Measurements from ENCODE around the gene LTBP1. TPM values are rescaled to one million over a fixed set of nuclear protein-coding genes. Genes with fewer than 3 reads are reported as not detected.

Gene LTBP1
- total RNA-seq, 1 donor from 2014 or later = 29.7 TPM

GRCh38 chr2:33188799-33189198 lies 242.0 kb downstream of the LTBP1 start:
- Histone ChIP-seq H3K36me3 (ENCODE audit: insufficient read depth, low read length) (peaks cover 24% of the 10 kb centered on the region), H3K4me3 (ENCODE audit: insufficient read depth, low read depth, low read length) (no peak overlapping the region), H3K9me3 (ENCODE audit: insufficient read depth, low read depth, low read length) (no peaks in the 10 kb centered on the region), H3K9ac (ENCODE audit: low read length) (no peak overlapping the region), H3K4me1 (ENCODE audit: insufficient read depth, low read length) (peaks cover 5% of the 10 kb centered on the region), H2AFZ (ENCODE audit: low read depth, low read length) (no peak overlapping the region), H4K20me1 (ENCODE audit: insufficient read depth, low read length) (peaks cover 8% of the 10 kb centered on the region), H3K27ac (ENCODE audit: low read depth, low read length) (no peak overlapping the region), H3K79me2 (ENCODE audit: insufficient read depth, low read length) (peaks cover 19% of the 10 kb centered on the region), H3K4me2 (ENCODE audit: low read length) (no peak overlapping the region), H3K27me3 (ENCODE audit: insufficient read depth, low read length) (no peaks in the 10 kb centered on the region)
- H3K27ac Mint-ChIP-seq (ENCODE audit: unreplicated experiment) = no peak overlapping the region
- H3K27me3 Mint-ChIP-seq (ENCODE audit: low read depth, unreplicated experiment) = no peaks in the 10 kb centered on the region
- H3K36me3 Mint-ChIP-seq (ENCODE audit: low read depth, unreplicated experiment) = peaks cover 4% of the 10 kb centered on the region
- no peak for FAIRE-seq
- TF ChIP-seq CTCF (IDR thresholded peaks at IDR 0.05; ENCODE audit: insufficient read depth, low read depth, low read length) = no peak
- no peak for TF ChIP-seq EZH2 (IDR thresholded peaks at IDR 0.05; ENCODE audit: insufficient read depth, low read length)
- H3K4me1 Mint-ChIP-seq (ENCODE audit: low read depth, unreplicated experiment) = no peaks in the 10 kb centered on the region
- H3K9me3 Mint-ChIP-seq (ENCODE audit: unreplicated experiment) = no peaks in the 10 kb centered on the region
- no peak for DNase-seq (ENCODE audit: low read depth)
- no peak overlapping the region for H3K4me3 Mint-ChIP-seq (ENCODE audit: unreplicated experiment)

DNA sequence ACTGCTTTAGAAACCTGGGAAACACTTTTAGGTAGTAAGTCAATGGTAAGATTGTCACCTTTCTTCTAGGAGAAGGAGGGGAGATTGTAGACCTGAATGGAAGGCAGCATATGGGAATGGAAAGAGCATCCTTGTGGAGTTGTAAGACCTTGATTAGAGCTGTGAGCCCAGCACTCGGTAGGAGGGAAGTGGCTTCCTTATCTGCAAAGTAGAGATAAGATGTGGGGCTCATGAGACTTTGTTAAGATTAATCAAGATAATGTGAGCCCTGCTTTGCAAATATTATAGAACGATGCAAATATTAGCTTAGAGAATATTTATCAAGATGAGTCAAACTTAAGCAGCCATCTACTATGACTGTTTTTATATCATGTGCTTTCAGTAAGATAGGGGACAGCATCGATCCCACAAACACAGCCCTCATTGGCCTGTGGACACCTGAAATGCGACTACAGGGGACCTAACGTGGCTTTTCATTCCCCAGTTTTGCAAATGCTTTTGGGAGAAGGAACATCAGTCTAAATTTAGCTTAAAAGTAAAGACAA lies 243.7 kb downstream of the LTBP1 start:
- no peak overlapping the region for H3K4me3 Mint-ChIP-seq (ENCODE audit: unreplicated experiment)
- Histone ChIP-seq H3K36me3 (ENCODE audit: insufficient read depth, low read length) (peaks cover 24% of the 10 kb centered on the region), H3K27ac (ENCODE audit: low read depth, low read length) (no peak overlapping the region), H3K79me2 (ENCODE audit: insufficient read depth, low read length) (peaks cover 9% of the 10 kb centered on the region), H3K9ac (ENCODE audit: low read length) (no peak overlapping the region), H3K27me3 (ENCODE audit: insufficient read depth, low read length) (no peaks in the 10 kb centered on the region), H2AFZ (ENCODE audit: low read depth, low read length) (no peak overlapping the region), H3K4me2 (ENCODE audit: low read length) (no peak overlapping the region), H3K4me1 (ENCODE audit: insufficient read depth, low read length) (peaks cover 5% of the 10 kb centered on the region), H3K9me3 (ENCODE audit: insufficient read depth, low read depth, low read length) (no peaks in the 10 kb centered on the region), H3K4me3 (ENCODE audit: insufficient read depth, low read depth, low read length) (no peak overlapping the region), H4K20me1 (ENCODE audit: insufficient read depth, low read length) (peaks cover 3% of the 10 kb centered on the region)
- H3K27ac Mint-ChIP-seq (ENCODE audit: unreplicated experiment) = no peak overlapping the region
- no peaks in the 10 kb centered on the region for H3K9me3 Mint-ChIP-seq (ENCODE audit: unreplicated experiment)
- TF ChIP-seq EZH2 (IDR thresholded peaks at IDR 0.05; ENCODE audit: insufficient read depth, low read length) (no peak), CTCF (IDR thresholded peaks at IDR 0.05; ENCODE audit: insufficient read depth, low read depth, low read length) (no peak)
- no peaks in the 10 kb centered on the region for H3K4me1 Mint-ChIP-seq (ENCODE audit: low read depth, unreplicated experiment)
- FAIRE-seq (no peak), DNase-seq (ENCODE audit: low read depth) (no peak)
- H3K27me3 Mint-ChIP-seq (ENCODE audit: low read depth, unreplicated experiment) = no peaks in the 10 kb centered on the region
- H3K36me3 Mint-ChIP-seq (ENCODE audit: low read depth, unreplicated experiment) = peaks cover 5% of the 10 kb centered on the region

GRCh38 chr2:33195891-33196290 lies 249.1 kb downstream of the LTBP1 start:
- TF ChIP-seq CTCF (IDR thresholded peaks at IDR 0.05; ENCODE audit: insufficient read depth, low read depth, low read length) (no peak), EZH2 (IDR thresholded peaks at IDR 0.05; ENCODE audit: insufficient read depth, low read length) (no peak)

More at GRCh38 chr2:33195891-33196290, 249.1 kb downstream of the LTBP1 start:
- peaks cover 3% of the 10 kb centered on the region for H3K9me3 Mint-ChIP-seq (ENCODE audit: unreplicated experiment)
- H3K9me3 ChIP-seq (ENCODE audit: insufficient read depth, low read depth, low read length) = no peaks in the 10 kb centered on the region
- no peaks in the 10 kb centered on the region for H4K20me1 ChIP-seq (ENCODE audit: insufficient read depth, low read length)
- no peak overlapping the region for H2AFZ ChIP-seq (ENCODE audit: low read depth, low read length)
- no peak overlapping the region for H3K4me3 Mint-ChIP-seq (ENCODE audit: unreplicated experiment)
- H3K4me1 ChIP-seq (ENCODE audit: insufficient read depth, low read length) = no peaks in the 10 kb centered on the region
- H3K27ac Mint-ChIP-seq (ENCODE audit: unreplicated experiment) = no peak overlapping the region
- H3K4me2 ChIP-seq (ENCODE audit: low read length) = no peak overlapping the region
- H3K4me1 Mint-ChIP-seq (ENCODE audit: low read depth, unreplicated experiment) = no peaks in the 10 kb centered on the region
- H3K27ac ChIP-seq (ENCODE audit: low read depth, low read length) = no peak overlapping the region
- no peaks in the 10 kb centered on the region for H3K79me2 ChIP-seq (ENCODE audit: insufficient read depth, low read length)
- DNase-seq (ENCODE audit: low read depth) (no peak), FAIRE-seq (no peak)
- H3K4me3 ChIP-seq (ENCODE audit: insufficient read depth, low read depth, low read length) = no peak overlapping the region
- no peaks in the 10 kb centered on the region for H3K27me3 Mint-ChIP-seq (ENCODE audit: low read depth, unreplicated experiment)
- H3K9ac ChIP-seq (ENCODE audit: low read length) = no peak overlapping the region
- H3K36me3 ChIP-seq (ENCODE audit: insufficient read depth, low read length) = peaks cover 6% of the 10 kb centered on the region
- H3K27me3 ChIP-seq (ENCODE audit: insufficient read depth, low read length) = no peaks in the 10 kb centered on the region
- H3K36me3 Mint-ChIP-seq (ENCODE audit: low read depth, unreplicated experiment) = peaks cover 1% of the 10 kb centered on the region

Data from astrocyte (in vitro differentiated cells and primary cell).